Loucy (cell line): ENCODE measurements around the gene KIF27.

Experiments
- CTCF ChIP-seq: fragments of 200-600 bp; sonication (generic); conservative IDR thresholded peaks from 2 replicates; pipeline ENCODE4 v1.5.1; 2014; ENCODE audit warnings: mild to moderate bottlenecking, antibody characterized with exemption, low read length
- EZH2phosphoT487 ChIP-seq: fragments of 200-600 bp; IDR thresholded peaks from 2 replicates; pipeline ENCODE4 v1.6.1; 2018; ENCODE audit warnings: antibody characterized with exemption, mild to moderate bottlenecking, moderate library complexity, borderline replicate concordance

DNA sequence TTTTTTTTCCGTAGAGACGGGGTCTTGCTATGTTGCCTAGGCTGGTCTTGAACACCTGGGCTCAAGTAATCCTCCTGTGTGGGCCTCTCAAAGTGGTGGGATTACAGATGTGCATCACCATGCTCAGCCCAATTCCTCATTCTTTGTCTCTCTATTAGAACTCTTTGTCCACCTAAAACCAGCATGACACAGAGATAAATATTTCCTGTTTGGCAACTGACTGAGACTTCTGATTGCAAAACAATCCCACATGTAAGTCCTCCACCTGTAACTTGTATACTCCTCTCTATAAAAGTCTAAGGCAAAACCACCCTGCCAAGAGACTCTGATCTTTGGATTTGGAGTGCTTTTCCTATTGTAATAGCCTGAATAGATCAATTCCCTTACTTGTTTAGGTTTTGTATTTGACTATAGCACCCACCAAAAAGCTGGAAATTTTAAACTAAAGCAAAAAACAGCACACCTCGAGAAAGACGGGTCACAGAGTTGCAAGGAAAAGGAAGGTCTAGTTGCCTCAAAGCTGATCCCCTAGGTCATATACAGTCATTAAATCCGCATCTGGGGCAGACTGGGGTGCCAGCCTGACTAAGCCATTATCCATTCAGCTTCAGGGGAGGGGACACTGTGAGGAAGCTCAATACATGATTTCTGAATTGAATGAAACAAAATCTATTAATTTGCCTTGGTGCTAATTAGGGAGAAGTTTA, 13.5 kb upstream of the KIF27 start:
- no peak for TF ChIP-seq CTCF
- TF ChIP-seq EZH2phosphoT487, result no peak
